ENCODE data around the gene TRPM7.

TRPM7 gene

GRCh38 chr15:50558012-50558411, 128.6 kb downstream of the TRPM7 start:
- DNase-seq = no peak

- no peak for DNase-seq
Measured at GRCh38 chr15:50556642-50557371, 129.8 kb downstream of the TRPM7 start.

- no peak for DNase-seq
Measured at GRCh38 chr15:50552238-50552637, 134.4 kb downstream of the TRPM7 start.

GRCh38 chr15:50549326-50549725, 137.3 kb downstream of the TRPM7 start:
- no peak for DNase-seq

- no peak for DNase-seq
Measured at GRCh38 chr15:50546566-50546965, 140.0 kb downstream of the TRPM7 start, which contains the start of gene USP50. USP50 (minus strand) TSS chr15:50546666; CDS start chr15:50546525, 141 bp downstream.

- DNase-seq = no peak
Measured at GRCh38 chr15:50544368-50544767, 142.2 kb downstream of the TRPM7 start.

- DNase-seq = no peak
Measured at GRCh38 chr15:50543556-50543955, 143.0 kb downstream of the TRPM7 start.

- DNase-seq = no peak
Measured at GRCh38 chr15:50542887-50543210, 143.7 kb downstream of the TRPM7 start.

GRCh38 chr15:50531766-50532165, 154.8 kb downstream of the TRPM7 start:
- no peak for DNase-seq

- DNase-seq = no peak
Measured at GRCh38 chr15:50531163-50531562, 155.4 kb downstream of the TRPM7 start.

GRCh38 chr15:50523851-50524251, 162.7 kb downstream of the TRPM7 start:
- DNase-seq = no peak

GRCh38 chr15:50519740-50520425, 166.7 kb downstream of the TRPM7 start:
- no peak for DNase-seq

- DNase-seq = no peak
Measured at GRCh38 chr15:50513001-50513400, 173.6 kb downstream of the TRPM7 start.
